ENCODE data around the gene MACROH2A1. TPM values are rescaled to one million over a fixed set of nuclear protein-coding genes. Genes with fewer than 3 reads are reported as not detected.
A peak's percentile ranks its signal among the peaks of the same experiment; 100 is the strongest.

MACROH2A1 gene
- polyA plus RNA-seq, 1 of the 3 experiments (the other 2 are of a cell fraction): 165 TPM

- TF ChIP-seq ZBTB33 (IDR thresholded peaks at IDR 0.05; ENCODE audit: borderline replicate concordance, low read depth): no peak
- TF ChIP-seq EZH2phosphoT487 (IDR thresholded peaks at IDR 0.05; ENCODE audit: borderline replicate concordance, low read depth): no peak
- no peak for TF ChIP-seq FOXM1 (IDR thresholded peaks at IDR 0.05; ENCODE audit: low read depth)
- no peak for TF ChIP-seq CTCF (IDR thresholded peaks at IDR 0.05)
- TF ChIP-seq RCOR1 (IDR thresholded peaks at IDR 0.05; ENCODE audit: low read length): no peak
- no peak for TF ChIP-seq USF2 (IDR thresholded peaks at IDR 0.05; ENCODE audit: borderline replicate concordance, low read depth, low read length)
Observed at GRCh38 chr5:135437796-135438560, 38.9 kb upstream of the MACROH2A1 start (continued).

GRCh38 chr5:135437422-135437795 is 38.4 kb upstream of the MACROH2A1 start:
- H3K9me3 ChIP-seq: no peaks in the 10 kb centered on the region
- H3K79me2 ChIP-seq (ENCODE audit: insufficient read depth): no peaks in the 10 kb centered on the region
- H3K36me3 ChIP-seq (replicated peaks in 1 of 2; ENCODE audit: control insufficient read depth in 1 of 2, insufficient read depth in 2 of 2, low read length in 1 of 2): no peaks in the 10 kb centered on the region
- H3F3A ChIP-seq (replicated peaks; ENCODE audit: insufficient read depth): no peaks in the 10 kb centered on the region
- H3K9ac ChIP-seq: no peak overlapping the region
- no peak overlapping the region; the same call in 1 of the 2 replicates for H2AFZ ChIP-seq (ENCODE audit: low read depth)
- DNase-seq: no peak
- H3K27ac ChIP-seq (ENCODE audit: low read depth in 2 of 2, low read length in 1 of 2): peak overlapping the region; percentile 11 to 55; a peak in 1 of 4 replicates
- H4K20me1 ChIP-seq (ENCODE audit: insufficient read depth): no peaks in the 10 kb centered on the region
- H3K27me3 ChIP-seq (ENCODE audit: insufficient read depth): no peaks in the 10 kb centered on the region
- 76% methylated on average over 7 of the region's 7 CpGs for WGBS (ENCODE audit: low lambda C conversion rate)
- TF ChIP-seq REST (IDR thresholded peaks at IDR 0.05; ENCODE audit: low read depth, low read length) (no peak), FOSL2 (IDR thresholded peaks at IDR 0.05; ENCODE audit: borderline replicate concordance, low read depth) (peak; percentile 17; the same call in 1 of the 2 replicates), FOXM1 (IDR thresholded peaks at IDR 0.05; ENCODE audit: low read depth) (no peak), RXRA (IDR thresholded peaks at IDR 0.05; ENCODE audit: borderline replicate concordance, low read depth) (no peak), MEF2A (IDR thresholded peaks at IDR 0.05; ENCODE audit: borderline replicate concordance, low read depth) (no peak)
- POLR2A ChIA-PET: no interaction called here
- CTCF ChIA-PET: interaction anchor here (0.6 to 9.6 kb wide), 5 partner anchors 12 to 211 kb away, joined by 3 to 60 read pairs (median 11); no protein-coding TSS in a partner anchor
- H3K4me3 ChIP-seq (ENCODE audit: low read depth in 2 of 2, low read length in 1 of 2): no peak overlapping the region
- H3K4me2 ChIP-seq: no peak overlapping the region
- H3K9me2 ChIP-seq: no peaks in the 10 kb centered on the region
- peaks cover 0 to 42% of the 10 kb centered on the region in 2 experiments; a peak in 1 of 4 replicates for H3K4me1 ChIP-seq (ENCODE audit: control insufficient read depth in 1 of 2, insufficient read depth in 2 of 2, low read depth in 1 of 2, low read length in 1 of 2)

Measured in SK-N-SH (cell line).